Stimulated activated effector memory CD8-positive, alpha-beta T cell treated with anti-CD3 and anti-CD28 coated beads, Interleukin-12 subunit alpha, Interleukin-12 subunit beta, amount 100 ng/mL, for 72 hours (primary cell): ENCODE results near the gene SERAC1.

Source experiments
- ATAC-seq: fragments of 150-1000 bp; cut with Tn5 transposase; 2 replicates; pipeline ENCODE4 v1.10.0; 2021
- DNase-seq, 2 donors: peaks; one replicate each; pipeline ENCODE4 v3.0.0; 2021 to 2022; ENCODE audit warnings: low spot score in 2 of 2
- H3K27ac Mint-ChIP-seq: one replicate; pipeline ENCODE4 v1.8.0; 2022; ENCODE audit warnings: mild to moderate bottlenecking, mixed read lengths
- H3K36me3 Mint-ChIP-seq: one replicate; pipeline ENCODE4 v1.8.0; 2022; ENCODE audit warnings: mild to moderate bottlenecking, mixed read lengths
- H3K4me1 Mint-ChIP-seq: one replicate; pipeline ENCODE4 v1.8.0; 2022; ENCODE audit warnings: mixed read lengths
- H3K4me3 Mint-ChIP-seq: one replicate; pipeline ENCODE4 v1.8.0; 2022; ENCODE audit warnings: mild to moderate bottlenecking, mixed read lengths
- H3K9me3 Mint-ChIP-seq: one replicate; pipeline ENCODE4 v1.8.0; 2022; ENCODE audit warnings: mixed read lengths

Gene SERAC1

DNA sequence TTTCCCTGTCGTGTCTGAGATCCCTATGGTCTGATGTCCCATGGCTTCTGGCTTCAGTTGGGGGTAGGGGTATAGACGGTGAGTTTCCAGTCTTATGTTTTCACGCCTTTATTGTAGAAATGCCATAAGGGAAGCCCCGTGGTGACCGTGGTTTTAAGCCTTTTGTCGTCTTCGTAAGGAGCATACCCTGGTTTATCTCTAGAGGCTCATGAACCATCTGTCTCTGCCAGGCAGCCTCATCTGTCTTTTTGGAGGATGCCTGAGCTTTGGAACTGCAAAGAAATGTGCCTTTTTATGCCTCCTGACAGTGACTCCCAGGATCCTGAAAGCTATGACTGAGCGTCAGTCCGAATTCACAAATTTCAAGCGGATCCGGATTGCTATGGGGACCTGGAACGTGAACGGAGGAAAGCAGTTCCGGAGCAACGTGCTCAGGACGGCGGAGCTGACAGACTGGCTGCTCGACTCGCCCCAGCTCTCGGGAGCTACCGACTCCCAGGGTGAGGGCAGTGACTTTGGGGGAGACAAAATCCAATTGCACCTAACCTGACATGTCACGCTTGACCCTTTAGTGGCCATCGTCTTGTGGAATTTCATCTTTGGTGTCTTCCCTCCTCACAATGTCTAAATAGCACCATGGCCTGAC lies 101.8 kb downstream of the SERAC1 start:
- ATAC-seq (no peak), DNase-seq (no peak)
- H3K36me3 Mint-ChIP-seq, result peaks cover 28% of the 10 kb centered on the region
- H3K4me1 Mint-ChIP-seq, result peaks cover 22% of the 10 kb centered on the region
- no peak overlapping the region for H3K27ac Mint-ChIP-seq
- H3K9me3 Mint-ChIP-seq, result no peaks in the 10 kb centered on the region
- H3K4me3 Mint-ChIP-seq, result no peak overlapping the region

DNA sequence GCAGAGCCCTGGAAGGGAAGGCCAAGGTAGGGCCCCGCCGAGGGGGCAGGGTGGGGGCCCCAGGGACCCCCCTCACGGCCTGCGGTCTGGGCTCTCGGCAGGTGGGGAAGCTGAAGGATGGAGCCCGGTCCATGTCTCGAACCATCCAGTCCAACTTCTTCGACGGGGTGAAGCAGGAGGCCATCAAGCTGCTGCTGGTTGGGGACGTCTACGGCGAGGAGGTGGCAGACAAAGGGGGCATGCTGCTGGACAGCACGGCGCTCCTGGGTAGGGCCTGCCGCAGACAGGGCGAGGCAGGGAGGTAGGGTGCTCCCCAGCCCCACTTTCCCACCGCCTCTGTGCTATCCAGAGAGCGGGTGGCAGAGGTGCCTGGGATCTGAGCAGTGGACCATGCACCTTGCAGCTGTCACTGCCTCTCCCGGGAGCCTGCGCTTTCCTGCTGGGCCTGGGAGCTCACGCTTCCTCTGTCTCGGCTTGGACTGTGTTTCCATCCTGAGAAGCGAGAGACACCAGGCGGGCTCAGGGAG lies 103.3 kb downstream of the SERAC1 start:
- Mint-ChIP-seq H3K4me3 (no peak overlapping the region), H3K4me1 (peaks cover 29% of the 10 kb centered on the region), H3K9me3 (no peaks in the 10 kb centered on the region), H3K27ac (no peak overlapping the region), H3K36me3 (peaks cover 28% of the 10 kb centered on the region)
- DNase-seq (no peak), ATAC-seq (no peak)

DNA sequence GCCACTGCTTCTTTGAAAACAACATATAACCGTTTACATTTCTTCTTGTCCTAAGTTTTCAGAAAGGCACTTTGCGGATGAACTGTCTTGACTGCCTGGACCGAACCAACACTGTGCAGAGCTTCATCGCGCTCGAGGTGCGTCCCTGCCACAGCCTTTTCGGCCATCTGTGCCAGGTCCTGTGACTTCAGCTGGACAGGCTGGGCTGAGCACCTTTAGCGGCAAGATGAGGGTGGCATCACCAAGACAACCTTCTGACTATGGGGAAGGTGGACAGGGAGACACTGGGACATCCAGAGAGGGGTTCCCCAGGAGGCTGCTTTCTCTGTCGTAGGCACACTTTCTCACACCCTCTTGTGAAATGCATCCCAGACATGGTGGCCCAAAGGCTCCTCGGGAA lies 104.3 kb downstream of the SERAC1 start:
- Mint-ChIP-seq H3K4me1 (peaks cover 22% of the 10 kb centered on the region), H3K27ac (no peak overlapping the region), H3K36me3 (peaks cover 28% of the 10 kb centered on the region), H3K4me3 (no peak overlapping the region), H3K9me3 (no peaks in the 10 kb centered on the region)
- no peak for DNase-seq
- ATAC-seq, result no peak

DNA sequence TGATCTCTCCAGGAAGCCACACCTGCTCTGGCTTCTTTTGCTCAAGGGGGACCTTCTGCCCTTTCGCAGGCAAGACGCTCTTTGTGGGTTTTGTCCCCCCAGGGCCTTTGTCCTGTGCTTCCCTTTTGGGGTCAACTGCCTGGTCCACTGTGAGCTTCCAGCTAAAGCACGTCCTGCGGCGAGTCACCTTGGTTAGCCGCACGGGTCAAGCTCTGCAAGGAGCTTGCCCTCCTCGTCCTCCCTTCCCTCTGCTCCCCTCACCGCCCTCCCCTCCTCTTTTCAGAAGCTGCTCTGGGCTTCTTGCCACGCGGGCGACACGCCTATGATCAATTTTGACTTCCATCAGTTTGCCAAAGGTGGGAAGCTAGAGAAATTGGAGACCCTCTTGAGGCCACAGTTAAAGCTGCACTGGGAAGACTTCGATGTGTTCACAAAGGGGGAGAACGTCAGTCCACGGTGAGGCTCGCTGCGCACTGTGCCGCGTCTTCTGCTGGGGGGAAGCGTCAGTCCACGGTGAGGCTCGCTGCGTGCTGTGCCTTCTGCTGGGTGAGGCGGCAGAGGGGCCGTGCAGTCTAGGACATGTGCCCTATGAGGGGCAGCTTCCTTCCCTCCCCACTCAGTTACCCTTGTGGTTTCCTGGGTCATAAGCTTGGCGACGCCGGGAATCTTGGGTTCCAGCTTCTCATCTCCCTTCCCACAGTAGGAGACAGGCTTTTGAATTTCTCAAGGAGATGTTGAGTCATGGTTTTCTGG lies 106.2 kb downstream of the SERAC1 start:
- H3K9me3 Mint-ChIP-seq, result no peaks in the 10 kb centered on the region
- H3K4me1 Mint-ChIP-seq, result peaks cover 21% of the 10 kb centered on the region
- DNase-seq, result no peak
- H3K27ac Mint-ChIP-seq, result no peak overlapping the region
- H3K36me3 Mint-ChIP-seq, result peaks cover 20% of the 10 kb centered on the region
- ATAC-seq, result no peak
- no peak overlapping the region for H3K4me3 Mint-ChIP-seq

DNA sequence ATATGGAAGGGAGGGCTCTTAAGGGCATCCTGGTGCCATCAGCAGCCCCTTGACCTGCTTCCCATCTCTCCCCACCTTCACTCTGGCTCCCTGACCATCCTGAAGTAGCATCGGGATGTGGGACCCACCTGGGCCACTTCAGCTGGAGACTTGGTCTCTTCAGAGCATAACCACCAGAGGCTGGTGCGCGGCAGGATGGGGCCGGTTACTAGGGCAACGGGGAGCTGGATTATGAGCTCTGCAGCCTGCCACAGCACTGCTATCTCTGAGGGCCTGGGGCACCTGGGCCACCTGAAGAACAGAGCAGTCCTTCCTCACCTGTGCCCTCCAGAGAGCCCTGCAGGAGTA lies 106.7 kb downstream of the SERAC1 start:
- H3K36me3 Mint-ChIP-seq, result peaks cover 20% of the 10 kb centered on the region
- DNase-seq (no peak), ATAC-seq (no peak)
- H3K4me3 Mint-ChIP-seq, result no peak overlapping the region
- peak overlapping the region; percentile 32 for H3K27ac Mint-ChIP-seq
- peaks cover 26% of the 10 kb centered on the region for H3K4me1 Mint-ChIP-seq
- H3K9me3 Mint-ChIP-seq, result no peaks in the 10 kb centered on the region

DNA sequence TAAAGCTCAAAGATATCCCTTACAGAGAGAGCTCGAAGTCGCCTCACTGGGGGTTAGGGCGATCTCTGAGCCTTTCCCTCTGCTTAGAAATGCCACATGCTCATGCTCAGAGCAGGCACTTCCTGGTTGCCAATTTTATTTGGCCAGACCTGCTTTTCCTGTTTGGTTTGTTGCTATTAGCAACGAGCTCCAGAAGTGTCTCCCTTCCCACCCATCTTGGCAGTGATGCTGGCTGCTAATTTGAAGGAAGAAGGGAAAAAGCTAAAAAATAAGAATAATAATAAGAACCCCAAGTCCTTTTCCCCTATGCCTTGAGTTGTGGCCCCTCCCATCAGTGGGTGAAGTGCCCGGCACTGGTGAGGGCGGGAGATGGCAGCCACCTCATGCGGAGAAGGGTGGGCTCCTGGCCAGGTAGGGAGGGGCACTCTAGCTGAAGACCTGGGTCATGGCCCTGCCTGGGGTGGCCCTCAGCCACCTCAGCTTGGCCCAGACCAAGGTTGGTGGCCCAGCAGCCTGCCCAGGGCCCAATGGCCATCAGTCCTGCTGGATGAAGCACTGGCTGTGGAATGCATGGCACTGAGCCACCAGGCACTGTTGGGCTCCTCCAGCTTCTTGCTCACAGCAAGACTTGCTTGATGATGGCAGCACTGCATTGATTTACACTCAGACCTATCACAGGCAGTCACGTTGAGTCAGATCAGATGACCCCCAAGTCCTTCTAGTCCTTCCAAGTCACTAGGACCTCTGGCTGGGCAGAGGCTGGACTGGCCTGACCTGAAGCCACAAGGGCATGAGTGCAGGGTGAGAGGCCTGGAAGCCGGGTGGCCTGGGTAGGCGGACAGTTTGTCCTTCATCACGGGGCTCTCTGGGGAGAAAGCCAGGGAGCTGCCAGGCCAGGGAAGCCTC lies 107.4 kb downstream of the SERAC1 start:
- DNase-seq (no peak), ATAC-seq (no peak)
- Mint-ChIP-seq H3K36me3 (peaks cover 20% of the 10 kb centered on the region), H3K9me3 (no peaks in the 10 kb centered on the region), H3K27ac (peak overlapping the region; percentile 32), H3K4me3 (no peak overlapping the region), H3K4me1 (peaks cover 28% of the 10 kb centered on the region)
